Spleen (tissue), 11 donors: ENCODE measurements around the gene LGMN. TPM values are rescaled to one million over a fixed set of nuclear protein-coding genes. Genes with fewer than 3 reads are reported as not detected.

Experiments used
- DNase-seq: peaks from one replicate; pipeline ENCODE4 v3.0.0-alpha.2; 2020
- H3K27ac ChIP-seq, 8 donors: fragments of 200-600 bp; sonication (generic) in 7 of 8; 1 replicate in 4 of 8; 2 replicates in 4 of 8; pipeline versions ENCODE4 v1.5.0 to v1.8.0; 2016 to 2021; ENCODE audit warnings: inconsistent platforms in 4 of 8, mild to moderate bottlenecking in 4 of 8, moderate library complexity in 1 of 8
- H3K27me3 ChIP-seq, 7 donors: fragments of 200-600 bp; sonication (generic) in 6 of 7; replicated peaks in 1 of 7; 1 replicate in 4 of 7; 2 replicates in 3 of 7; pipeline versions ENCODE4 v1.5.0 to v1.8.0; 2016 to 2021; ENCODE audit warnings: inconsistent platforms in 3 of 7, mild to moderate bottlenecking in 1 of 7
- H3K36me3 ChIP-seq, 6 donors: fragments of 200-600 bp; sonication (generic) in 5 of 6; 1 replicate in 4 of 6; 2 replicates in 2 of 6; pipeline versions ENCODE4 v1.5.0 to v1.8.0; 2016 to 2021; ENCODE audit warnings: inconsistent platforms in 2 of 6
- H3K4me1 ChIP-seq, 6 donors: fragments of 200-600 bp; sonication (generic) in 5 of 6; 1 replicate in 3 of 6; 2 replicates in 3 of 6; pipeline versions ENCODE4 v1.5.0 to v1.8.0; 2016 to 2021; ENCODE audit warnings: inconsistent platforms in 3 of 6
- H3K4me3 ChIP-seq, 8 donors: fragments of 200-600 bp; sonication (generic) in 7 of 8; 1 replicate in 4 of 8; 2 replicates in 4 of 8; pipeline versions ENCODE4 v1.5.0 to v1.8.0; 2016 to 2021; ENCODE audit warnings: inconsistent platforms in 4 of 8, mild to moderate bottlenecking in 4 of 8, moderate library complexity in 2 of 8
- H3K9me3 ChIP-seq, 8 donors: fragments of 200-600 bp; sonication (generic) in 7 of 8; 1 replicate in 4 of 8; 2 replicates in 4 of 8; pipeline versions ENCODE4 v1.5.0 to v1.8.0; 2016 to 2021; ENCODE audit warnings: inconsistent platforms in 4 of 8
- POLR2A ChIP-seq, 3 donors: fragments of 450-650 bp; IDR thresholded peaks; one replicate each; pipeline ENCODE4 v1.5.1; 2017; ENCODE audit warnings: antibody characterized with exemption in 3 of 3, mild to moderate bottlenecking in 1 of 3
- POLR2AphosphoS5 ChIP-seq, 3 donors: sonication (generic); formaldehyde crosslinking; IDR thresholded peaks; one replicate each; pipeline ENCODE4 v1.5.1; 2017; ENCODE audit warnings: antibody characterized with exemption in 3 of 3
- WGBS, 5 donors: extraction: QIAGEN DNeasy Blood & Tissue Kit in 3 of 5; methylation state at CpG; one replicate each; pipeline versions ENCODE4 v1.1.5 to v1.1.7; 2013 to 2018; 5-methylcytosine and 5-hydroxymethylcytosine counted together
- intact Hi-C: fragments of 100-400 bp; cut with DNase I; formaldehyde crosslinking; loops from one replicate; pipeline ENCODE4 v1.15.0; 2023; ENCODE audit warnings: low total_unique reads
- polyA plus RNA-seq, 3 donors: library from polyadenylated mRNA; stranded (reverse); fragments of 200-250 nt; gene quantifications; one replicate each; pipeline ENCODE4 v1.2.1, GENCODE V29; 2013
- total RNA-seq, 7 donors: library from RNA; depleted of rRNA in 3 of 7; stranded (reverse); fragments of >200 nt in 3 of 7; fragmentation: NEBNext Ultra II Directional in 4 of 7; extraction: Animal tissue kit (Norgen Biotek cat#: 25700) in 4 of 7; gene quantifications; one replicate each; pipeline versions ENCODE4 v1.1.0 to v1.2.1, GENCODE V29; 2016 to 2021
- TF ChIP-seq, protein P1 (sequence below), 11 experiments: fragments of 200-600 bp in 7 of 11; fragments of 450-650 bp in 4 of 11; sonication (generic) in 4 of 11; IDR thresholded peaks in 8 of 11; conservative IDR thresholded peaks in 3 of 11; 1 replicate in 7 of 11; 2 replicates in 4 of 11; pipeline versions ENCODE4 v1.4.0 to v1.8.0; 2016 to 2021; ENCODE audit warnings: antibody characterized with exemption in 11 of 11, inconsistent platforms in 4 of 11, mild to moderate bottlenecking in 1 of 11
- donor health status: healthy with polysubstance abuse.
- donor health status: DM: no; HTN: no; CAD: no; lungs with moderate emphysema.
- donor health status: DM: no; HTN: no; CAD: no.
- donor health status: Bipolar disorder and iron deficiency.
- donor health status: healthy.
- donor health status: DM: no; HTN: no; CAD: no.
- donor health status: DM: yes; HTN: yes; CAD: no.

Gene LGMN
- total and polyA plus RNA-seq, 10 donors = 56.6 to 270 (median 196) TPM

DNA sequence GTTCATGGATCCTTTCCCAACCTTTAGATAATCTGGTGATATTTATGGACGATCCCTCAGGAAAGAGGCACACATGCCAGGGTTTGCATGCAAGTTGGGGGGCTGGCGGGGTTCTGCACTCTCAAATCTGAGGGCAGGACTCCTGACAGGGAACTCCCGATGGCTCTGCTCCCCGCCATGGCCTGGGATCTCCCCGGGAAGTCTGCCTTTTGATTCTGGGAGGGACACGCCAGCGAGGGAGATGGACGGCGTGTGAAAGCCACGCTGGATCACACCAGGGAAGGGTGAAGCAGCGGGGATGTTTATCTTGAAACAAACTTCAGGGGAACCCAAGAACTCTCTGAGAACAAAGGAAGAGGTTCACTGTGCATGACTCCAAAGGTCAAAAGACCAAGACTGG is 43.6 kb downstream of the LGMN start:
- intact Hi-C loops = no loop called here
- Histone ChIP-seq H3K4me1 (peaks cover 14 to 51% (median 39%) of the 10 kb centered on the region in 6 donors), H3K36me3 (peaks cover 0 to 39% (median 11%) of the 10 kb centered on the region in 6 donors), H3K9me3 (no peaks in the 10 kb centered on the region), H3K4me3 (peak overlapping the region in 1 of 8 donors; percentile 33), H3K27ac (peak overlapping the region in 6 of 8 donors; percentile 41 to 84 (median 72)), H3K27me3 (no peaks in the 10 kb centered on the region)
- TF ChIP-seq POLR2AphosphoS5 (IDR thresholded peaks at IDR 0.05) = no peak
- TF ChIP-seq, protein P1, sequence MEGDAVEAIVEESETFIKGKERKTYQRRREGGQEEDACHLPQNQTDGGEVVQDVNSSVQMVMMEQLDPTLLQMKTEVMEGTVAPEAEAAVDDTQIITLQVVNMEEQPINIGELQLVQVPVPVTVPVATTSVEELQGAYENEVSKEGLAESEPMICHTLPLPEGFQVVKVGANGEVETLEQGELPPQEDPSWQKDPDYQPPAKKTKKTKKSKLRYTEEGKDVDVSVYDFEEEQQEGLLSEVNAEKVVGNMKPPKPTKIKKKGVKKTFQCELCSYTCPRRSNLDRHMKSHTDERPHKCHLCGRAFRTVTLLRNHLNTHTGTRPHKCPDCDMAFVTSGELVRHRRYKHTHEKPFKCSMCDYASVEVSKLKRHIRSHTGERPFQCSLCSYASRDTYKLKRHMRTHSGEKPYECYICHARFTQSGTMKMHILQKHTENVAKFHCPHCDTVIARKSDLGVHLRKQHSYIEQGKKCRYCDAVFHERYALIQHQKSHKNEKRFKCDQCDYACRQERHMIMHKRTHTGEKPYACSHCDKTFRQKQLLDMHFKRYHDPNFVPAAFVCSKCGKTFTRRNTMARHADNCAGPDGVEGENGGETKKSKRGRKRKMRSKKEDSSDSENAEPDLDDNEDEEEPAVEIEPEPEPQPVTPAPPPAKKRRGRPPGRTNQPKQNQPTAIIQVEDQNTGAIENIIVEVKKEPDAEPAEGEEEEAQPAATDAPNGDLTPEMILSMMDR (IDR thresholded peaks at IDR 0.05 in 8 of 11, conservative IDR thresholded peaks at IDR 0.05 in 3 of 11) = no peak
- no peak for TF ChIP-seq POLR2A (IDR thresholded peaks at IDR 0.05)
- DNase-seq = peak; percentile 80
- WGBS, 5 donors = 81 to 87% (median 85%) methylated on average over 11 of the region's 11 CpGs

DNA sequence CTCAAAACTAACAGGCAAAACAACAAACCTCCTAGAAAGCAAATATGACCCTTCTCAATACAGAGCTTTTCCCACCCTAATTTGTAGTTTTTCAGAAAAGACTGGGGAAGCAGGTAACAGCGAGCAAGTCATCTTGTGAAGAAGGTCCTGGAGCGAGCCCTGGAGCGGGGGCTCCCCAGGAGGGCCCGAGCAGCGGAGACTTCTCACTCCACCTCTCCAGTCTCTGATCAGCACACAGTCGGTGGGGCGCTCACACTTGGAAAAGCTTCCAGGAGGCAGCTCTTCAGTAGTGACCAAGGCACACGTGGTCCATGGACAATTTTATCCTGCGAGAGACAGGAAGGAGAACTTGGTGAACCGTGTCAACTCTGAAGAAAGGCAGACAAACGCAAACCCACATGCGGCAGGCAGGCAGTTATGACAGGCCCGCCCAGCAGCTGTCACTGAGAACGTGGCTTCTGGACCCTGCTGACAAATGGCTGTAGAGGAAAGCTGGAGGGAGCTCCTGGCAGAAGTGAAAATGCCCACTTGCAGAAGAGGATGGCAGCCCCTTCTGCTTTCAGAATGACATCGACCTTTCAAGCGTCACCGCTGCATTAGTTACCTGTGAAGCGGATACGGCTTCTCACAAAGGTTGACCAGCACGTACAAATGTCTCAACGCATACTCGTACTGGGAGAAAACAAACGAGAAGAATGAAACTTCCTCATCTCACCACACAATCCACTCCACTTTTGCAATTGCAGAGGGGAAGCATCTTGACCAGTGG is 44.2 kb downstream of the LGMN start:
- WGBS, 5 donors = 43 to 56% (median 50%) methylated on average over 23 of the region's 23 CpGs
- intact Hi-C loops = no loop called here
- TF ChIP-seq, protein P1 (IDR thresholded peaks at IDR 0.05 in 8 of 11, conservative IDR thresholded peaks at IDR 0.05 in 3 of 11) = no peak
- TF ChIP-seq POLR2A (IDR thresholded peaks at IDR 0.05) (no peak), POLR2AphosphoS5 (IDR thresholded peaks at IDR 0.05) (peak; percentile 27 to 79 (median 79))

DNA sequence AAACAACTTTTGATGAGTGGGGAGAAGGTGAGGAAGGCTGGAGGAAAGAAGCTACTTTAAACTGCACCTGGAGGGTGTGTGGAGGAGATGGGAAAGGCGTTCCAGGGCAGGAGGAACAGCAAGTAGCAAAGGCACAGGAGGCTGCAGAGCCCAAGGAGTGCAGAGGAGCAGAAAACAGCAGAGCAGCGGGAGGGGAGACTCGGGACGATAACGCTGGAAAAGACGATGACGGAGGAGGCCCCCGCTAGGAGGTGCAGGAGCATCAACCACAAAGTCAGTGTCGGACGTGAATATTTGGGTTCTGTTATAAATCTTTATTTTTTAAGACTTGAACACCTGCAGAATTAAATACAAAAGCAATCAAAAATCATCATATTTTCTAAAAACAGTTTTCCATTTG is 44.9 kb downstream of the LGMN start:
- intact Hi-C loops = no loop called here
- peak; percentile 55 for DNase-seq
- H3K27me3 ChIP-seq = no peaks in the 10 kb centered on the region
- WGBS, 5 donors = 90 to 96% (median 92%) methylated on average over 10 of the region's 10 CpGs
- H3K9me3 ChIP-seq = no peaks in the 10 kb centered on the region
- H3K27ac ChIP-seq = peak overlapping the region in 5 of 8 donors; percentile 22 to 84 (median 77)
- H3K4me3 ChIP-seq = no peak overlapping the region
- peaks cover 14 to 60% (median 45%) of the 10 kb centered on the region in 6 donors for H3K4me1 ChIP-seq
- TF ChIP-seq, protein P1 (IDR thresholded peaks at IDR 0.05 in 8 of 11, conservative IDR thresholded peaks at IDR 0.05 in 3 of 11) = no peak
- peaks cover 0 to 31% (median 8%) of the 10 kb centered on the region in 6 donors for H3K36me3 ChIP-seq

More for the DNA sequence above, 44.2 kb downstream of the LGMN start:
- DNase-seq = peak; percentile 92
- H3K36me3 ChIP-seq = peaks cover 0 to 32% (median 8%) of the 10 kb centered on the region in 6 donors
- no peaks in the 10 kb centered on the region for H3K27me3 ChIP-seq
- no peaks in the 10 kb centered on the region for H3K9me3 ChIP-seq
- peaks cover 14 to 53% (median 40%) of the 10 kb centered on the region in 6 donors for H3K4me1 ChIP-seq
- H3K27ac ChIP-seq = peak overlapping the region in 6 of 8 donors; percentile 41 to 84 (median 72)
- H3K4me3 ChIP-seq = peak overlapping the region in 1 of 8 donors; percentile 33

DNA sequence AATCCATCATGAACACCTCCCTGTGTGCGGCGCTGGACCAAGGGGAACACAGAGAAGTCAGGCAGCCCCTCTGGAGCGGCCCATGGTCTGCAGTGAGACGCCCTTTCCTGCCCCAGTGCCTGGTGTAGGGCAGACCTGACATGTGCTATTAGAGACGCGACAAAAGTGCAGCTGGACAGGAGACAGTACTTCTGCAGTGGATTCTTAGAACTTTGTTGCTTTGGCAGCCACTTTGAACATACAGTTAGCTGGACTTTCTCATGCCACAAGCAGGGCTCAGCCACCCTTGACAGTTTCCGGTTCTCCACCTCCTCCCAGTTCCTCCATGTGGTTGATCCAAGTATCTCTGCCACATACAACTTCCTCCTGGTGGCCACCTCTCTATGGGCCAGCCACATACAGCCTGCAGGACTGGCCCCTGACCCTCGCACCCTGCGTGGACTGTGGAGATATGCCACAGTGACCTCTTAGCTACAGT is 45.9 kb downstream of the LGMN start:
- Histone ChIP-seq H3K4me1 (peaks cover 14 to 70% (median 47%) of the 10 kb centered on the region in 6 donors), H3K27ac (peak overlapping the region in 5 of 8 donors; percentile 7 to 82 (median 29)), H3K4me3 (no peak overlapping the region), H3K27me3 (no peaks in the 10 kb centered on the region), H3K9me3 (no peaks in the 10 kb centered on the region), H3K36me3 (peaks cover 0 to 30% (median 8%) of the 10 kb centered on the region in 6 donors)
- intact Hi-C loops = no loop called here
- peak; percentile 81 for DNase-seq
- TF ChIP-seq, protein P1 (IDR thresholded peaks at IDR 0.05 in 8 of 11, conservative IDR thresholded peaks at IDR 0.05 in 3 of 11) = peak in 6 of 11 experiments; percentile 7 to 42 (median 23)
- peak in 2 of 3 donors; percentile 81 to 84 for TF ChIP-seq POLR2AphosphoS5 (IDR thresholded peaks at IDR 0.05)
- no peak for TF ChIP-seq POLR2A (IDR thresholded peaks at IDR 0.05)
- 47 to 64% (median 53%) methylated on average over 7 to 9 of the region's 9 CpGs for WGBS, 5 donors
